DND-41 (cell line): ENCODE measurements around the gene ZSCAN29.

Source experiments
- CTCF ChIP-seq: IDR thresholded peaks from 2 replicates; pipeline ENCODE4 v1.5.1; 2012; ENCODE audit warnings: borderline replicate concordance, low read length, moderate library complexity, mild to moderate bottlenecking; ENCODE audit not compliant: poor library complexity, severe bottlenecking; ENCODE audit errors: extremely low read depth
- EZH2 ChIP-seq: IDR thresholded peaks from 3 replicates; pipeline ENCODE4 v1.6.1; 2012; ENCODE audit warnings: borderline replicate concordance, low read depth, mild to moderate bottlenecking, moderate library complexity, low read length, inconsistent platforms; ENCODE audit not compliant: severe bottlenecking

DNA sequence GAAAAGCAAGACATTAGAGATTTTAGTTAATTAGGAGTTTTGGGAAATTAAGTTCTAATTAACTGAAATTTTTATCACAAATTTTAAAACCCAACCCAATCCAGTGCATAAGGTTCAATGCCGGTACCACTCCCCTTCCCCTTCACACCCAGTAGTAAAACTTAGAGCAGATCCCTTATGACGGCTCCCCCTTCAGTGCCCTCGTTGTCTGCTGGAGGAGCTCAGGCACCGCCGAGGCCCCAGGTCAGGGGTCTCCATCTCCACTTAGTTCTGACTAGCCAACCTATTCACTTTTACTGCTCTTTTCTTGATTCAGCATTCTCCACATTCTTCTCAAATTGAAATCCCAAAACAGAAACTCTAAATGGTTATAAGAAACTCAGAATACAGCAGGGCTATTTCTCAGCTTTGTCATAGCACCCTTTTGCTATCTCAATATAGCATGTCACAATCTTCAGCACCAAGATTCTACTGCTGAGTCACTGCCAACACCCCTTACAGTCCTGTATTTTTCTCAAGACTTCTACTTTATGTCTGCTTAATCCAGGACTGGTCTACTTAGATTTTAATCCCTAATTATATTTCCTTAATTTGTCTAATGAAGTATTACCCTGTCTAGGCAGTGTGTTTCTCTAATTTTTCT, 39.9 kb upstream of the ZSCAN29 start:
- TF ChIP-seq CTCF, result no peak
- no peak for TF ChIP-seq EZH2
